GM12878 (cell line): Measurements from ENCODE around the gene MASTL. TPM values are rescaled to one million over a fixed set of nuclear protein-coding genes. Genes with fewer than 3 reads are reported as not detected.

Experiments
- ATAC-seq: fragments of 200-7000 bp; cut with Tn5 transposase; 3 replicates; pipeline ENCODE4 v1.9.1; 2020; ENCODE audit warnings: mild to moderate bottlenecking, moderate library complexity
- BruUV-seq: library from RNA; stranded (reverse); fragments of 400-500 nt; replicated peaks from 2 replicates; lab custom pipeline; 2021; lab: Mats Ljungman, UMichigan
- CTCF ChIA-PET: fragments of 300-600 bp; sonication (Branson Sonifier 250); formaldehyde crosslinking; extraction: SDS; loops from one replicate; lab custom pipeline; 2021; ENCODE audit warnings: inconsistent platforms; lab: Yijun Ruan, JAX
- POLR2A ChIA-PET: fragments of 350-600 bp; formaldehyde crosslinking; extraction: SDS; loops from one replicate; lab custom pipeline; 2021; ENCODE audit warnings: inconsistent platforms; lab: Charles Lee
- RAD21 ChIA-PET: fragments of 300-600 bp; sonication (Branson Sonifier 250); formaldehyde crosslinking; loops from one replicate; lab custom pipeline; 2023; ENCODE audit warnings: antibody characterized with exemption; ENCODE audit not compliant: unreplicated experiment; lab: Charles Lee
- SMC1A ChIA-PET: fragments of 300-600 bp; sonication (Branson Sonifier 250); formaldehyde crosslinking; loops from one replicate; lab custom pipeline; 2023; ENCODE audit not compliant: unreplicated experiment, uncharacterized antibody; lab: Charles Lee
- DNase-seq: peaks from one replicate; pipeline ENCODE4 v3.0.0-alpha.2; 2011; ENCODE audit warnings: low read depth, low spot score
- FAIRE-seq: peaks from 3 replicates; lab custom pipeline; 2011; peaks lifted over from hg19 to GRCh38; lab: Jason Lieb, UNC
- H2AFZ ChIP-seq: 2 replicates; pipeline ENCODE4 v1.6.0; 2011; ENCODE audit warnings: low read depth, low read length, control low read depth; ENCODE audit not compliant: control insufficient read depth
- H3K27ac ChIP-seq: 2 replicates; pipeline ENCODE4 v1.5.1; 2011; ENCODE audit warnings: control low read depth; ENCODE audit not compliant: control insufficient read depth, insufficient read depth
- H3K27me3 ChIP-seq, 2 experiments: replicated peaks in 1 of 2; 2 replicates each; pipeline versions ENCODE4 v1.6.0 to v1.6.1; 2011; ENCODE audit warnings: low read length in 1 of 2; ENCODE audit not compliant: control insufficient read depth in 2 of 2, insufficient read depth in 2 of 2
- H3K36me3 ChIP-seq, 2 experiments: 2 replicates each; pipeline ENCODE4 v1.5.1; 2011; ENCODE audit warnings: low read length in 1 of 2; ENCODE audit not compliant: control insufficient read depth in 2 of 2, insufficient read depth in 2 of 2
- H3K4me1 ChIP-seq: 2 replicates; pipeline ENCODE4 v1.6.1; 2011; ENCODE audit warnings: mild to moderate bottlenecking, low read length, moderate library complexity, mixed read lengths; ENCODE audit not compliant: control insufficient read depth, insufficient read depth
- H3K4me2 ChIP-seq: 2 replicates; pipeline ENCODE4 v1.6.0; 2011; ENCODE audit warnings: control low read depth; ENCODE audit not compliant: control insufficient read depth, insufficient read depth
- H3K4me3 ChIP-seq: fragments of 200-600 bp; sonication (generic); 2 replicates; pipeline ENCODE4 v1.5.1; 2016
- H3K79me2 ChIP-seq: 2 replicates; pipeline ENCODE4 v1.6.0; 2011; ENCODE audit warnings: low read length; ENCODE audit not compliant: control insufficient read depth, insufficient read depth
- H3K9ac ChIP-seq: 2 replicates; pipeline ENCODE4 v1.8.0; 2011; ENCODE audit warnings: low read length, control low read depth, mixed read lengths; ENCODE audit not compliant: control insufficient read depth, insufficient read depth
- H3K9me3 ChIP-seq: replicated peaks from 3 replicates; pipeline ENCODE4 v1.5.1; 2011; ENCODE audit warnings: mild to moderate bottlenecking, low read length; ENCODE audit not compliant: control insufficient read depth, insufficient read depth
- H4K20me1 ChIP-seq: 2 replicates; pipeline ENCODE4 v1.6.0; 2011; ENCODE audit not compliant: control insufficient read depth, insufficient read depth
- E4F1 ChIP-seq: fragments of 450-650 bp; IDR thresholded peaks from 2 replicates; pipeline ENCODE4 v1.6.1; 2018; ENCODE audit warnings: borderline replicate concordance, mild to moderate bottlenecking; ENCODE audit not compliant: partially characterized antibody
- EZH2 ChIP-seq: IDR thresholded peaks from 2 replicates; pipeline ENCODE4 v1.6.1; 2012; ENCODE audit warnings: low read depth, mild to moderate bottlenecking, control low read depth, inconsistent platforms, low read length, borderline replicate concordance; ENCODE audit not compliant: control insufficient read depth
- GABPA ChIP-seq: IDR thresholded peaks from 2 replicates; pipeline ENCODE4 v1.6.1; 2014; ENCODE audit warnings: antibody characterized with exemption, low read depth, mild to moderate bottlenecking, inconsistent platforms
- IRF4 ChIP-seq: IDR thresholded peaks from 2 replicates; pipeline ENCODE4 v1.6.1; 2011; ENCODE audit warnings: low read depth, low read length
- MEF2B ChIP-seq: fragments of 450-650 bp; IDR thresholded peaks from 2 replicates; pipeline ENCODE4 v1.6.1; 2018; ENCODE audit warnings: mild to moderate bottlenecking, moderate library complexity; ENCODE audit not compliant: partially characterized antibody, poor library complexity, severe bottlenecking
- MXI1 ChIP-seq: fragments of 150-350 bp; IDR thresholded peaks from 2 replicates; pipeline ENCODE4 v1.6.1; 2011; ENCODE audit warnings: low read depth, mild to moderate bottlenecking, inconsistent platforms, low read length, improper control_type of control experiment
- NBN ChIP-seq: fragments of 450-650 bp; IDR thresholded peaks from 2 replicates; pipeline ENCODE4 v1.6.1; 2016
- PAX8 ChIP-seq: fragments of 450-650 bp; IDR thresholded peaks from 2 replicates; pipeline ENCODE4 v1.6.1; 2017; ENCODE audit warnings: mild to moderate bottlenecking, moderate library complexity
- SUPT20H ChIP-seq: IDR thresholded peaks from 2 replicates; pipeline ENCODE4 v1.6.1; 2011; ENCODE audit warnings: low read depth, mild to moderate bottlenecking, low read length, moderate library complexity, borderline replicate concordance; ENCODE audit not compliant: control insufficient read depth
- WGBS: methylation state at CpG from one replicate; pipeline ENCODE4 v1.1.6; 2016; ENCODE audit warnings: low lambda C conversion rate; ENCODE audit not compliant: insufficient replicate concordance, insufficient coverage; ENCODE audit errors: missing lambda C conversion rate; 5-methylcytosine and 5-hydroxymethylcytosine counted together
- in situ Hi-C: fragments of 300-500 bp; cut with MboI; formaldehyde crosslinking; loops from 9 replicates; pipeline ENCODE4 v1.14.3; 2018; ENCODE audit warnings: mixed read lengths
- intact Hi-C: fragments of 100-400 bp; cut with micrococcal nuclease; formaldehyde crosslinking; loops from one replicate; pipeline ENCODE4 v1.14.2; 2022; ENCODE audit not compliant: unreplicated experiment
- polyA plus RNA-seq, 11 experiments: library from polyadenylated mRNA; depleted of rRNA in 4 of 11; unstranded in 6 of 11; stranded (reverse) in 5 of 11; fragments of >200 nt; fragmentation: Nextera tagmentation in 4 of 11; fragmentation: Illumina TruSeq in 1 of 11; extraction: Ambion mirVana in 4 of 11; extraction: Trizol in 1 of 11; gene quantifications; 1 replicate in 1 of 11; 2 replicates in 10 of 11; pipeline versions ENCODE4 v1.2.1 to v1.2.3, GENCODE V29; 2011 to 2016; ENCODE audit warnings: inconsistent platforms in 2 of 11, missing spikeins in 2 of 11, low read depth in 1 of 11
- total RNA-seq, 4 experiments: library from RNA; depleted of rRNA in 3 of 4; stranded (reverse); fragments of >200 nt in 3 of 4; fragmentation: Illumina TruSeq in 1 of 4; extraction: Trizol in 1 of 4; gene quantifications; 2 replicates each; pipeline versions ENCODE4 v1.2.1 to v1.2.3, GENCODE V29; 2013 to 2021
- TF ChIP-seq, protein P1 (sequence below): fragments of 450-650 bp; IDR thresholded peaks from 2 replicates; pipeline ENCODE4 v1.6.1; 2018; ENCODE audit warnings: mild to moderate bottlenecking, low read depth, moderate library complexity; ENCODE audit not compliant: partially characterized antibody

Gene MASTL
- total and polyA plus RNA-seq, 10 of the 15 experiments (the other 5 are each of a cell fraction or from before 2014, with no cell fraction given), result 7.1 to 36.9 (median 21.3) TPM

DNA sequence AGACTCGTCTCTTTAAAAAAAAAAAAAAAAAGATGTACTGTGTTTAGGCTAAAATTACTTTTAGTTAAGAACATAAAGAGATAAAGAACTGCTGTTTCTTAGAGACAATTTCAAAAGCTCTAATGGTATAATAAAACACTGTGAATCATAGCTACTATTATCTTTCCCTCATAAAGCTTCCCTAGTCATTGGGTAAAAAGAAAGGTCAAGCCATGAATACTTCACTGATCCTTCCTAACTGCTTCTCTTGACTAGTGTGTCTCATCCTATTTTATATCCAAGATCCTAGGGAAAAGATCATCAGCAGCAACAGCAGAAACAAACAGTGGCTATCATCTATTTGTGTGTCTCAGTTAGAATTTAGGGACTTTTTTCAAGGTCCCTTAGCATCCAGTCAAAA, 11.5 kb upstream of the MASTL start:
- Histone ChIP-seq H3K36me3 (peaks cover 10 to 24% of the 10 kb centered on the region in 2 experiments), H3K4me3 (no peak overlapping the region), H3K4me1 (no peaks in the 10 kb centered on the region), H4K20me1 (peaks cover 4% of the 10 kb centered on the region; the same call in 1 of the 2 replicates), H3K27ac (no peak overlapping the region), H2AFZ (no peak overlapping the region), H3K9me3 (no peaks in the 10 kb centered on the region; the same call in 2 of the 3 replicates), H3K4me2 (no peak overlapping the region), H3K9ac (no peak overlapping the region), H3K79me2 (peaks cover 22% of the 10 kb centered on the region)
- BruUV-seq, result no TSS peak
- intact Hi-C loops, result no loop called here
- ChIA-PET POLR2A (interaction anchor here (0.6 to 1.5 kb wide), 4 partner anchors 11 to 40 kb away, joined by 3 to 4 read pairs (median 4); partner anchors contain the start of gene YME1L1), RAD21 (no interaction called here), CTCF (interaction anchor here (0.7 to 2.1 kb wide), 2 partner anchors 10 to 16 kb away, joined by 4 to 5 read pairs; partner anchors contain the start of gene YME1L1)
- DNase-seq (no peak), FAIRE-seq (no peak), ATAC-seq (no peak)
- TF ChIP-seq E4F1 (no peak), MXI1 (no peak), MEF2B (no peak), SUPT20H (no peak), GABPA (no peak), IRF4 (no peak), NBN (no peak), PAX8 (no peak), EZH2 (no peak)
- TF ChIP-seq, protein P1, sequence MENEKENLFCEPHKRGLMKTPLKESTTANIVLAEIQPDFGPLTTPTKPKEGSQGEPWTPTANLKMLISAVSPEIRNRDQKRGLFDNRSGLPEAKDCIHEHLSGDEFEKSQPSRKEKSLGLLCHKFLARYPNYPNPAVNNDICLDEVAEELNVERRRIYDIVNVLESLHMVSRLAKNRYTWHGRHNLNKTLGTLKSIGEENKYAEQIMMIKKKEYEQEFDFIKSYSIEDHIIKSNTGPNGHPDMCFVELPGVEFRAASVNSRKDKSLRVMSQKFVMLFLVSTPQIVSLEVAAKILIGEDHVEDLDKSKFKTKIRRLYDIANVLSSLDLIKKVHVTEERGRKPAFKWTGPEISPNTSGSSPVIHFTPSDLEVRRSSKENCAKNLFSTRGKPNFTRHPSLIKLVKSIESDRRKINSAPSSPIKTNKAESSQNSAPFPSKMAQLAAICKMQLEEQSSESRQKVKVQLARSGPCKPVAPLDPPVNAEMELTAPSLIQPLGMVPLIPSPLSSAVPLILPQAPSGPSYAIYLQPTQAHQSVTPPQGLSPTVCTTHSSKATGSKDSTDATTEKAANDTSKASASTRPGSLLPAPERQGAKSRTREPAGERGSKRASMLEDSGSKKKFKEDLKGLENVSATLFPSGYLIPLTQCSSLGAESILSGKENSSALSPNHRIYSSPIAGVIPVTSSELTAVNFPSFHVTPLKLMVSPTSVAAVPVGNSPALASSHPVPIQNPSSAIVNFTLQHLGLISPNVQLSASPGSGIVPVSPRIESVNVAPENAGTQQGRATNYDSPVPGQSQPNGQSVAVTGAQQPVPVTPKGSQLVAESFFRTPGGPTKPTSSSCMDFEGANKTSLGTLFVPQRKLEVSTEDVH, result no peak
- TF ChIP-seq, all 136 proteins: peak for 0
- in situ Hi-C loops, result loop anchor here (25.0 kb wide), 1 partner anchor 1419 kb away; no protein-coding TSS in a partner anchor
- SMC1A ChIA-PET, result interaction anchor here (0.8 to 1.0 kb wide), 3 partner anchors 11 to 24 kb away, joined by 3 to 6 read pairs (median 3); partner anchors contain the start of genes MASTL and YME1L1
- WGBS, result no CpG with 5 or more reads among the region's 1 CpG
- no peaks in the 10 kb centered on the region for H3K27me3 ChIP-seq
